GM21825 (cell line): Measurements from ENCODE around the gene CD59.
A peak's percentile ranks its signal among the peaks of the same experiment; 100 is the strongest.
"Not testable (repeated sequence)": the region's sequence is repeated elsewhere in the genome, so short reads cannot be mapped to it uniquely, and the experiment has no call there.

ENCODE experiments used
- ATAC-seq: cut with Tn5 transposase; IDR thresholded peaks from one replicate; pipeline ENCODE4 v1.9.1; 2021; ENCODE audit warnings: mild to moderate bottlenecking, moderate library complexity; ENCODE audit not compliant: unreplicated experiment

The CD59 gene

DNA sequence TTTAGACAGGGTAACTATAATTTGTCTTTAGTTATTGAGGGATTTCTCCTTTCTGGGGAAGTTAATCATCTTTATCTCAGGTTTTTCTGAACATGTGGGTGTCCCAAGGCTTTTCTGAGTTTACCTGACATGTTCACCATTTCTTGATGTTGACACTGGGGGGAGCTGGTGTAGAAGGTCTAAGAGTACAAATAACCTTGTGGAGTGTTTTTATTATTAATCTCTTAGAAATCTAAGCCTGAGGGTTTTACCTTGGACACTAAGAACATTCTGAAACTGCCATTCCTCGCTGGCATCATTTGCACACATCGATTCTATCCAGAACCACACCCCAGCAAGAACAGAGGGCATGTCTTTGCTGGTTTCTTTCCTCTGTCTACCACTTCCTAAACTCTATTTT is 20.0 kb downstream of the CD59 start:
- ATAC-seq = no peak

DNA sequence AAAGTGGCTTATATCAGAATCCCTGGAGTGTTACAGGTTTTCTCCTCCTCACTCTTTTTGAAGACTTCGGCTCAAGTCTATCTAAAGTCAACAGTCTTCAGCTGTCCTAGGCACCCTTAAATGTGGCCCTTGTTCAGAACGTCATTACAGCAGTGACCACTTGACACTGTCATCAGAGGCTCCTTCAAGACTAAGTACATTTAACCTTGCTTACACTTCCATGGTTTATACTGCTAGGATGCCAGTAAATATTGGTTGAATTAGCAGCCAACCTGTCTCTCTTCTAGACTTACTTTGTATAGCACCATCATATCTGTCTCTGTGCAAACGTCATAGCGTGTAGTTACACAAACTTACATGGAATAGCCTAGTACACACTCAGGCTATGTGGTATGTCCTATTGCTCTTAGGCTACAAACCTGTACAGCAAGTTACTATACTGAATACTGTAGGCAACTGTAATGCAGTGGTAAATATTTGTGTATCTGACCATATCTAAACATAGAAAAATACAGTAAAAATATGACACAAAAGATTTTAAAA is 22.3 kb downstream of the CD59 start:
- ATAC-seq = no peak

DNA sequence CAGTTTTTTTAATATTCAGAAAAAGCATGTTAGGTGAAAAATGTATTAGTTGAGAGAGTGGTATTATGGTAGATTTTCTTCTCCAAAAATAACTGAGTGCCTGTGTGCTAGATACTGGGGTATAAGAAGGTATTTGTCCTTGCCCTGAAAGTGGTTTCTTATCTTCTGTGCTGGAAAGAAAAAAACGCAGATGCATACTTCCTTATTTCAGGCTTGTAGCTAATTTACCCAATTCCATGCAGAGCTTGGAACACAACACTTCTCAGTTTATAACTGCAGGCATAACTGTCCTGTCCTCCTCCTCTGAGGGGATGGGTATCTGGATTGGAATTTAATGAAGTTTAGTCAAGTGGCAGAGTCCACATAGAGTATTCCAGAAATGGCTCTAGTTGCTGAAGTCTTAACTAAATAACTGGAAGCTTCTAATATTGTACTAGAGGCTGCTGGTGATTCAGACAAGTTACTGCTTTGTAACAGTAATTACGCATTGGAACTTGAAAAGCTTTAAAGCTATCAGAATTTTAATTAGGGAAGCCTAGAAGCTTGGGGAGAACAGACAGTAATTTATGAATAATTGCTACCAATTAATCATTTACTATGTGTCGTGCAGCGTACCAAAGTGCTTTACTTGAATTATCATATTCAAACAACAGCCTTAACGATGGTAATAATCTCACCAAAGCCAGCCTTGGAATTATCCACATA is 22.9 kb downstream of the CD59 start:
- no peak for ATAC-seq

DNA sequence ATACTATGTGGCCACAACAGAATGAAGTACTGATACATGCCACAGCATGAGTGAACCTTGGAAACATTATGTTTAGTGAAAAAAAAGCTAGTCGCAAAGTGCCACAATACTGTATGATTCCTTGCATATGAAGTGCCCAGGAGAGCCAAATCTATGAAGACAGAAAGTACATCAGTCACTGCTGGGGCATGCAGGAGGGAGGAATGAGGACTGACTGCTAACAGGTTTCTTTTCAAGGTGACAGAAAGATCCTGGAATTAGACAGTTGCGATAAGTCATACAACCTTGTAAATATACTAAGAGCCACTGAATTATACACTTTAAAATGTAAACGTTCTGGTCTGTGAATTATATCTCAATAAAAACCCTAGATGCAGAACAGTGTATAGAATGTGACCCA is 23.8 kb downstream of the CD59 start:
- ATAC-seq = no peak

DNA sequence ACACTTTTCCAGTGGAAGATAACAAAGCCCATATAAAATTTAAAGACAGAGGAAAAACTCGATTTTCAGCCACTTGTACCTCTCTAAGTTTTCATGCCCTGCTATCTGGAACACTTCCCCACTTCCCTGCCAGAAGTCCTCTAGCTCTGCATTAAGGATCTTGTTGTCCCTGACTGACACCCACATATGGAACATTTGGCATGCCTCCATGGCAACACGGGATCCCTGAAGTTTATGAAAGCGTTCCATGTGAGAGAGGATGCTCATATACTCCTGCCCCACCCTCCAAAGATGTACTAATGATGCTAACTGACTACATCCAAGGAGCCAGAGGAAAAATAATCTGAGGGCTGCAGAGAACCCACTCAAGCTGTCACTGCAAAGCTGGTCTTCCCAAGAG is 26.8 kb downstream of the CD59 start:
- ATAC-seq = no peak

DNA sequence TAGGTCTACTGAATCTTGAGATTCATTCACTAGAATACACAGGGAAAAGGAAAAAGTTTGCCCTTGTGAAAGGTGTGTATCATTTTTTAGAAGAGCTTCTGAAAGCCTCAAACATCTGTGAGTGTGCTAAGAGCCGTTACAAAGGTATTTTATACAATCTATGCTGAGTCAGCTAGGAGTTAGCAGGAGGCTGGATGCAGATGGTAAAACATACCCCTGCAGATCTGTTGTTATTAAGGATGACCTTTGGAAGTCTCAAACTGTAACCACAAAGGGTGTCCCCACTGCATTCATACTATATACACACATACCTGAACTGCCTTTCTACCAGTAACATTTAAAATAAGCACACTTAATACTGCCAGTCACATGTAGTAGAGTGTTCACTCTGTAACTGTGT is 27.2 kb downstream of the CD59 start:
- no peak for ATAC-seq

DNA sequence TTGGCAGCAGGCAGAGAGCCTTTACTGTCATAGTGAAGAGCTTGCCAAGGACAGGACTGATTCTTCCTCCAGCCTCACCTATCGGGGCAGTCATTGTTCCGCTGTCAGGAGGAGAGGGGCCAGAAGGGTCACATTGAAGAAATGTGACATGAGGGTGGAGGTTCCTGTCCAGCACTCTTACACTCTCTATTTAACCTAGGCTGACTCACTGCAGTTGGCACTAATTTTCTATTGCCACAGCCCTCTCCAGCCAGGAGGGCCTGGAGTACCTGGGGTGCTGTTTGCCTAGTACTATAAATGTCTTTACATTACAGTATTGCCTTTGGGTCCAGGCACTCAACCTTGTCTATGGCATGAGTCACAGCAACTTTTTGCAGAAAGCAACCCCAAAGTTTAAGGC is 28.4 kb downstream of the CD59 start:
- not testable (repeated sequence) for ATAC-seq

DNA sequence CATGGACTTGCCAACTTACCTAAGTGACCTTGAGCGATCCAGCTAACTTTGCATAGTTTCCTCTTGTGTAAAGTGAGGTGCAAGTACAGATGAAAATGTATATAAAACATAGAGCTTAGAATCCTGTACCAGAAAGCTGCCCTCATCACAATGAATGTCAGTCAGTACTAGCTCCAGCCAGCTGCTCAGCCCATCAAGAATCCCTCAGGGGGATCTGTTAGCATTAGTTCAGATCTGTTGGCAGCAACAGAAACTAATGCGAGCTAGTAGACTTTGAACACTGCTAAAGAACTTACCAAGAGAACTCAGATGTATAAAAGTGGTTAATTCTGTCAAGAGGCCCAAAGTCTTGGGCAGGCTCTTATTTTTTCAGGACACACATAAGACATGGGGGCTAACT is 29.3 kb downstream of the CD59 start:
- ATAC-seq = no peak

DNA sequence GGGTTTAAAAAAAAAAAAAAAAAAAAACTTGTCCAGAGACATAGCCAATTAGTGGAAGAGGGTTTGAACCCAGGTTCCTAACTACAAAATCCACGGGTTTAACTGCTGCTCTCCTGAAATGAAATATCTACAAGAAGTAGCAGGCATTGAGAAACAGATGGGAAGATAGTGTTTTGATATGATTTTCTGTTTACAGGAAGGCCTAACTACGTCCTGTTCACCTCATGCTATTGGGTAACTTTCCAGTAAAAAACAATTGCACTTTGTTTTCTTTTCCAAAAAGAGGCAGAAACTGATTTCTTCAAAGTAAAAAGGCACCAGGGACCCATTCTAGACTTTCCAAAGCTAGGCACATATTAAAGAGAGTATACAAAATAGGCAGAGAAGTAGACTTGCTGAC is 29.7 kb downstream of the CD59 start:
- no peak for ATAC-seq

DNA sequence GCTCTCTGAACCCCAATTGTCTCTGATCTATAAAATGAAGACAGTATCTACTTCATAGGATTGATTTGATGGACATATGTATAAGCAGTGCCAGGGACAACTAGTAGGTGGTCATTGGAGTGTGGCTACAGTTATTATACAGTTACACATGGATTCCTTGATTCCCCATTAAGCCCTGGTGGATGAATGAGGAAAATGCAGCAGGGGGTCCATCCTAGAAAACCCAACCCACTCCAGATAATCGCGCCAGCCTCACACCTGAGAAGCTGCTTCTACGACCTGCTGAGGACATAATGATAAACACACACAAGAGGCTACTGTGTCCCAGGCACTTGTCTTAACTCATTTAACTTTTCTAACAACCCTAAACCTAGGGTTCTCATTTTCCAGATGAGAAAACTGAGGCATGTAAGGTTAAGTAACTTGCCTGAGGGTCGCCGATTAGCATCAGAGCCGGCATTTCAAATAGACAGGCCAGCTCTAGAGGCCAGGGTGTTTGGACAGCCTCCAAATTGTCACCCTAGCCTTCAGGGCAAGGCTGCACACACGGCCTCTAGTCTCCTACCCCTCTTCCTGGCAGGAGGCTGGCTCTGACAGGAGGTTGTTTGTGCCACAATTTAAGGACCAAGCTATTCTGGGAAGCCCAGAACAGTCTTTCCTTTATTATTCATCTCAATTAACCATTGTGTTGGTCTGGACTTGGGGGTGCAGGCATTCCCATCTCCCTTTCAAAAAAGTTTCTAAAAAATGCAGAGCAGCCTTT is 31.8 kb downstream of the CD59 start:
- no peak for ATAC-seq

DNA sequence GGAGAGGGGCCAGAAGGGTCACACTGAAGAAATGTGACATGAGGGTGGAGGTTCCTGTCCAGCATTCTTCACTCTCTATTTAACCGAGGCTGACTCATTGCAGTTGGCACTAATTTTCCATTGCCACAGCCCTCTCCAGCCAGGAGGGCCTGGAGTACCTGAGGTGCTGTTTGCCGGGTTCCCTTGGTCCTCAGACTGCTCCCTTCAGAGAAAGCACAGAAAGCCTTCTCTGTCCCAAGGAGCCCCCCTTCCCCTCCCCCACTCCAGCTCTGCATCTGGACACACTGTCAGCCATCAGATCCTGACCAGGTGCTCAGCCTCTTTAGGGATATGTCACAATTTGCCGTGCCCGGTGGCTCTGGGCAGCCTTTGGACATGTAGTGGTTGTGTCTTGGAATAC is 32.4 kb downstream of the CD59 start:
- no peak for ATAC-seq

DNA sequence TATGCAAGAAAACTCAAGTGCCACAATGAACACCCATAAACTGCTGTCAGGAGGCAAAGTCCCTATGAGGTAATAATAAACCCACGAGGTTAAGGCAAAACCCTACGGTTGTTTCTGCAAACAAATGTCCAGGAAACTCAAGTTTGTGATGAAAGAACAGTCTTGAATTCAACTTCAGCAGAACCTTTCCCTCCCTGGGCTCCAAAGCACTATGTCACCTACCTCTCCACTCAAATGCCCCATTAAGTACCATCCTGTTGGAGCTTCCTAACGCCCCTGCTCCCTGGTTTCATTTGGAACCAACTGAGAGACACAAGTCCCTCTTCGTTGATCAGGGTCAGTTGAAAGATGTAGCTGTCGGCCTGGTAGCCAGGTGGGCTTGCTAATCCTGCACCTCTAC is 33.0 kb downstream of the CD59 start:
- ATAC-seq = no peak

DNA sequence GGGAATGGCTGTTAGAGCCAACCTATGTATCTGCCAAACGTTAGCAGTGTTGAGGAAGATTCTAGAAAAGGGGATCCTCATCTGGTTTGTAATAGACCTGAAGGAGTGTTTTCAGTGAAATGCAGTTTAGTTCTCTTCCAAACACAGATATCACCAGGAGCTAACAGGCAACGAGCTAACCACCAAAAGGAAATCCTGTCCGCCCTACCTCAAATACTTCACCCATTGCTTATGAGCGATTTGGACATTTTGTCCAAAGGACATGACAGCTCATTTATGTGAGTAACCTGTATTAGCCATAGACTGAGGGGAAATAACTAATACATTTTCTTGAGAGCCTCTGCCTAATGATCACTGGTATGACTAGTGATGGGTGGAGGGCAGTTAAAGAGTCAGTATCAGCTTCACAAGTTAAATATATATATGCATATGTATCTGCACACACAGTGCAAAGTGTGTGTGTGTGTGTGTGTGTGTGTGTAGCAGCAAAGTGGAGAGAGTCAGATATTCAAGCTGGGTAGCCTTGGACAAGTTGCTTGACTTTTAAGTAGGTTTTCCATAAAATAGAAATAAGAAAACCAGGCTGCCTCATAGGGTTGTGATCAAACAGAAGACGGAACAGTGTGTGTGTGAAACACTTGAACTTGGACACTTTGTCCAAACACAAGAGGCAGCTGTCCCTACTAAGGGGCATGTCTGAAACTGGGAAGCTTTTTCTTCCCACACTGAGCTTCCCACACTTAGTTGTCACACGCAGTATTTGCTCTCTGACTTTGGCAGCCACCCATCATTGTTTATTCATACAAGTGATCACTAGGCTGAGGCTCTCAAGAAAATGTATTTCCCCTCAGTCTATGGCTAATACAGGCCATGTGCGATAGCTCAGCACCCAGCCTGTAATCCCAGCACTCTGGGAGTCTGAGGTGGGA is 34.7 kb downstream of the CD59 start:
- no peak for ATAC-seq

DNA sequence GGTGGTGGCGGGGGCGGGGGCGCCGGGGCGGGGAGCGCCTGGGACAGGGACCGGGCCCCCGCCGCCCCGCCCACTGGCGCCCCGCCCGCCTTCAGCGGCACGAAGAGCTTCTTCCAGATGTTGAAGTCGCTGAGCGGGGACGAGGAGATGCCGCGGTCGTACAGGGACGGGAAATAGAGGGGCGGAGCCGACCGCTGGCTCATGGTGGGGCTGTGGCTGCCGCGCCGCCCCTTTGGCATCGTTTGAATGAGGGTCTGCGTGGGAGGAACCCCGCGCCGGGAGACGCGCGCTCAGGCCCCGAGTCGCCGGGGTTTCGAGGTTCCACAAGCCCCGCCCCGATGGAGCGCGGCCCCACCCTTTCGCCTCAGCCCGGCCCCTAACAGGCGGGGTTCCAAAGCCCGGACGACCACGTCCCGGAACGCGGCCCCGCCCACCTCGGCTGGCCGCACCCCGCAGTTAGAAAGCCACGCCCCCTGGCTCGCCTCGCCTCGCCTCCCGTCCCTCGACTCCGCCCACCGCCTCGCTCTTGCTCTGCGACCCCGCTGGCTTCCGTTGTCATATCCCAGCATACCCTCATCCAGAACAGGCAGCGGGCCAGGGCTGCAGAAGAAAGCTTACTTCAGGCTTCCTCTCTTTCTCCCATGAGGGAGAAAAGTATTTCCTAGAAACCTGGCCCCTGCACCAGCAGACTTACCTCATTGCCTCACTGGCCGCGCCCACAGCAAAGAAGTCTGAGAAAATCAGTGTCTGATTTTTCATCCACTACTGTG is 35.5 kb downstream of the CD59 start, which contains the start of gene C11orf91:
C11orf91 (minus strand) TSS at position 325 of the 770 bp plus-strand sequence; CDS start at position 239, 86 bp downstream.
- peak; percentile 90 for ATAC-seq

DNA sequence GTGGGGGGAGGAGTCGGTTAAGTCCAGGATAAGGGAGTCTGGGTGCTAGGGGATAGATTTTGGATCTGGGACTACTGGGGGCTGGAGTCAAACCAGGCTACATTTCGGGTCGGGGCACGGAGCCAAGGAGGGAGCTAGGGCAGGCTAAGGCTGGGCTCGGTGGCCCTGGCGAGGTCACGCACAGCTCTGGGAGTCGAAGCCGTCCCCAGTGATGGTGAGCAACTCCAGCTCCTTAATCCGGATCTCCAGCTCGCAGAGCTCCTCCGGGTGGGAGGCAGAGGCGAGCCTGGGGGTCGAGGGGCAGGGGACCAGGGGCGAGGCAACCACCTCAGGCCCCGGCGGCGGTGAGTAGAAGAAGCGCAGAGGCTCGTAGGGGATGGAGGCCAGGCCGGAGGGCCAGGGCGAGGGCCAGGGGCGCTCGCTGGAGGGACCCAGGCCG is 36.1 kb downstream of the CD59 start:
- no peak for ATAC-seq

DNA sequence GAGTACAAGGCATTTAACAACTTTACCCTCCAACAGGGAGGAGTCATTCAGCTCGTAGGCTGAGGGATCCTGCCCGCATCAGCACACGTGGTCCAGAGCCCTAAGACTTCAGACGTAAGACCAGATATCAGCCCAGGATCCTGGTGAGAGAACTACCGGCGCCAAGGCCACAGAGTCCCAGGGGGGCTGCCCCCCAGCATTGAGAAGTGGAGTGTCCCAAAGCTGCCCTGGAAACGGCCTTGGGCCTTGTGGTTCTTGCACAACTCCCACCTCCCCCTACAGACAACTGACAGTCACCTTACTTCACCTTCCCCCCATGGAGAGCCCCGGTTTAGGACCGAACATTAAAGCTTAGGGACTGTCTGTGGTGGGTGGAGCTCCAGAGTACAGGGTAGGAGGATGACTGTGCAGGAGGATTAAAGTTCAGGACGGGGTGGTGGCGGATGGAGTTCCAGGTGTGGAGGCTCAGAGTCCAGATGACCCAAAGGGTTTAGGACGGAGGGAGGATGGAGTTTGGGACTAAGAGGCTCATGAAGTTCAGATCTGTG is 36.6 kb downstream of the CD59 start:
- ATAC-seq = no peak

DNA sequence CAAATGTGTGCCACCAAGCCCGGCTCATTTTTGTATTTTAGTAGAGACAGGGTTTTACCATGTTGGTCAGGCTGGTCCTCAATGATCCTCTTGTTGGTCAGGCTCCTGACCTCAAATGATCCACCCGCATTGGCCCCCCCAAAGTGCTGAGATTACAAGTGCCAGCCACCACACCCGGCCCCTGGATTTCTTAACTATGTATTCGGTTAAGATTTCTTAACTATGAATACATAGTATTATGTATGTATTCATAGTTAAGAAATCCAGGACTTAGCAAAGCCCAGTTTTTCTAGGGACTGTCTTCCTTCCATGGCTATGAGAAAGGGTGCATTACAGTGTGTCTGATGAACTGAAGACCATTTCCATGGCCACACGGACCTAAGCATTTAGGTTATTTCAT is 37.3 kb downstream of the CD59 start:
- ATAC-seq = no peak

DNA sequence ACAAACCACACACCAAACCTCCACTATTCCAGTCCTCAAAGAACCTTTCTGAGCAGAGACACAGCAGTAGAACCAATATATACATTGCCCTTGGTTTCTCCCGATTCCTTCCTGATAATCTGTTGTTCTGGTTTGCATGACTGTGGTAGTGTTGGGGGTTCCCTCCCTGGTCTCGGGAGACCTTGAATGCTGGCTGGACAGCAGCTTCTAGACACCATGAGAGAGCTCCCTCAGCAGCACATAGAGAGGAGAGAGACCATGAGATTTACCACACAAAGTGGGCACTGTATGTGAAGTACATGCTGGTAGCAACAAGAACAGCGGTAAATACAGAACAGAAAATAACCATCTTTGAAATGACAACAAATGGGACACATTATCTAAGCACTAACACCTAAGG is 38.2 kb downstream of the CD59 start:
- ATAC-seq = no peak

DNA sequence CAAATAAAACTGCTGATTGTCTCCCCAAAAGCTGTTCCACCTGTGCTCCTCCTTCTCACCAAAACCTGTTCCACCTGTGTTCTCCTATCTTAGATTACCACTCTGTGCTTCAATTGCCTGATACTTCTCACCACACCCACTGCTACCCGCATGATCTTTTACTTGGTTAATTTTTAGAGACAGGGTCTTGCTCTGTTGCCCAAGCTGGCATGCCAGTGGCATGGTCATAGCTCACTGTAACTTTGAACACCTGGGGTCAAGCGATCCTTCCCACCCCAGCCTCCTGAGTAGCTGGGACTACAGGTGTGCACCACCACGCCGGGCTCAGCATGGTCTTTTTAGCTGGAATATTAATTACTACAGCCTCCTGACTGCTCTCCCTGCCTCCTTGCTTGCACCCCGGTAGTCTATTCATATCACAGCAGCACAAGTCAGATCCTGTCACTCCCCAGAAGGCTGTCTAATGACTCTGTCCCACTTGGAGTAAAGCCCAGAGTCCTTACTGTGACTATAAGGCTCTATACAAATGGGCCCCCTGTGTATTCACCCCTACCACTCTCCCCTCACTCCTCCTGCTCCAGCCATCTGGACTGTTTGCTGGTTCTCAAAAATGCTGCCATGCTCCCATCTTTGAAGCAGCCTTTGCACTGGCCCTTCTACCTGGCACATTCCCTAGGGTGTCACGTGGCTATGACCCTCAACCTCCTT is 39.1 kb downstream of the CD59 start:
- no peak for ATAC-seq
